ENCODE measurements around the gene ATL3. TPM values are rescaled to one million over a fixed set of nuclear protein-coding genes. Genes with fewer than 3 reads are reported as not detected.

The ATL3 gene
- total and polyA plus RNA-seq, 2 experiments from 2014 or later, result 8.7 to 36.2 TPM

DNA sequence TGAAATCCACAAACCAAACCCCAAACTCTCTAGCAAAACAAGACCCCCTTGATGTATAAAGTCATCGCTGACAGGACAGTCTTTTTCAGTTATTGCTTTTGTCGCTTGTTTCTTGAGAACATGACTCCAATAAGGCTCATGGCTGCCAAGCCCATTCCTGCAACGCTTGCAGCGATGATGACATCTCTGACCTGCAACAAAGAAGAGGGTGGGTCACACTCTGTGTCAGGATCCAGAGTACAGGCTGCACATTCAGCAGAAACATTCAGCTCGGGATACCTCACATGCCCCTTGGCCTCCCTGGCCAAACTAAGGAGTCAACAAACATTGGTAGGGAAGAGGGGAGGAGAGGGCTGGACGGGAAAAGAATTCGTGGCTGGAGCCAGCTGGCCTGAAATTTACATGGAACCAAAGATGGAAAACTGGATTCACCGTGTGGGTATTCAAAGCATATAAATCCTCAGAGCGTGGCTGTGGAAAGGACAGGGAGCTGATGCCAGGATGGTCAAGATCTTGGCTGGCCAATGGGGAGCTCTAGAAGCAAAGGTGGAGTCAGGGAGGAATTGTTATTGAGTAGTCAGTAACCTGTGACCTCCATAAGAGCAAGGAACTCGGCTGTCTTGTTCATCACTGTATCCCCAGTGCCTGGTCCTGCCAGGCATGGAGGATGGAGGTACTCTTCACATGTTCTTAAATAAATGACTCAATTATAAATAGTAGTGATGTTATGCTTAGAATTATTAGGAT is 96.1 kb downstream of the ATL3 start:
- TF ChIP-seq EZH2phosphoT487 (IDR thresholded peaks at IDR 0.05; ENCODE audit: low read depth, severe bottlenecking, unreplicated experiment), result no peak
- no peak for TF ChIP-seq EZH2 (IDR thresholded peaks at IDR 0.05; ENCODE audit: borderline replicate concordance)
- TF ChIP-seq, protein P1, sequence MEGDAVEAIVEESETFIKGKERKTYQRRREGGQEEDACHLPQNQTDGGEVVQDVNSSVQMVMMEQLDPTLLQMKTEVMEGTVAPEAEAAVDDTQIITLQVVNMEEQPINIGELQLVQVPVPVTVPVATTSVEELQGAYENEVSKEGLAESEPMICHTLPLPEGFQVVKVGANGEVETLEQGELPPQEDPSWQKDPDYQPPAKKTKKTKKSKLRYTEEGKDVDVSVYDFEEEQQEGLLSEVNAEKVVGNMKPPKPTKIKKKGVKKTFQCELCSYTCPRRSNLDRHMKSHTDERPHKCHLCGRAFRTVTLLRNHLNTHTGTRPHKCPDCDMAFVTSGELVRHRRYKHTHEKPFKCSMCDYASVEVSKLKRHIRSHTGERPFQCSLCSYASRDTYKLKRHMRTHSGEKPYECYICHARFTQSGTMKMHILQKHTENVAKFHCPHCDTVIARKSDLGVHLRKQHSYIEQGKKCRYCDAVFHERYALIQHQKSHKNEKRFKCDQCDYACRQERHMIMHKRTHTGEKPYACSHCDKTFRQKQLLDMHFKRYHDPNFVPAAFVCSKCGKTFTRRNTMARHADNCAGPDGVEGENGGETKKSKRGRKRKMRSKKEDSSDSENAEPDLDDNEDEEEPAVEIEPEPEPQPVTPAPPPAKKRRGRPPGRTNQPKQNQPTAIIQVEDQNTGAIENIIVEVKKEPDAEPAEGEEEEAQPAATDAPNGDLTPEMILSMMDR (IDR thresholded peaks at IDR 0.05; ENCODE audit: poor library complexity), result no peak
- Histone ChIP-seq H3K79me2 (no peaks in the 10 kb centered on the region), H4K20me1 (ENCODE audit: insufficient read depth, poor library complexity, severe bottlenecking) (no peaks in the 10 kb centered on the region), H3K27me3 (no peaks in the 10 kb centered on the region), H3K4me3 (no peak overlapping the region), H3K9me3 (ENCODE audit: low read depth) (no peaks in the 10 kb centered on the region), H3K4me2 (peak overlapping the region; percentile 68), H3K9me2 (replicated peaks; ENCODE audit: insufficient read depth) (no peaks in the 10 kb centered on the region), H2AFZ (peak overlapping the region; percentile 49), H3K36me3 (replicated peaks; ENCODE audit: insufficient read depth, low read depth) (no peaks in the 10 kb centered on the region), H3K4me1 (ENCODE audit: insufficient read depth) (peaks cover 18% of the 10 kb centered on the region), H3K27ac (peak overlapping the region; percentile 92)
- DNase-seq (ENCODE audit: low spot score), result peak; percentile 61
- WGBS (ENCODE audit: low lambda C conversion rate, missing lambda C conversion rate), result 67% methylated on average over 10 of the region's 10 CpGs

Small RNA genes lying within 50 kb of the gene (small RNA-seq; reads per million reads assigned to genes)
- gene AP000753.3, result not detected

Other genes starting within 250 kb of the ATL3 start
- gene PLAAT5, start 180.2 kb downstream of the ATL3 start, total RNA-seq, result 0.92 and 1.6 TPM in 2 replicates
- gene PLAAT5, start 180.2 kb downstream of the ATL3 start, polyA plus RNA-seq, result 0.18 and 0.95 TPM in 2 replicates
- gene LGALS12, start 165.3 kb downstream of the ATL3 start, total RNA-seq, result not detected in 2 replicates
- gene LGALS12, start 165.3 kb downstream of the ATL3 start, polyA plus RNA-seq, result not detected in 2 replicates
- 13.7 and 17.5 TPM in 2 replicates for gene PLAAT4, start 134.6 kb downstream of the ATL3 start, total RNA-seq
- gene PLAAT4, start 134.6 kb downstream of the ATL3 start, polyA plus RNA-seq, result 7.9 and 16.0 TPM in 2 replicates
- 0.77 and 1.2 TPM in 2 replicates for gene PLAAT2, start 108.0 kb downstream of the ATL3 start, total RNA-seq
- 1.9 and 3.0 TPM in 2 replicates for gene PLAAT2, start 108.0 kb downstream of the ATL3 start, polyA plus RNA-seq
- 26.9 and 32.4 TPM in 2 replicates for gene PLAAT3, start 56.9 kb downstream of the ATL3 start, total RNA-seq
- 49.6 and 59.9 TPM in 2 replicates for gene PLAAT3, start 56.9 kb downstream of the ATL3 start, polyA plus RNA-seq
- gene RTN3, start 10.1 kb upstream of the ATL3 start, total RNA-seq, result 85.4 and 89.9 TPM in 2 replicates
- 84.0 and 108 TPM in 2 replicates for gene RTN3, start 10.1 kb upstream of the ATL3 start, polyA plus RNA-seq
- 41.8 and 44.1 TPM in 2 replicates for gene ZFTA, start 97.4 kb upstream of the ATL3 start, total RNA-seq
- 12.3 and 14.7 TPM in 2 replicates for gene ZFTA, start 97.4 kb upstream of the ATL3 start, polyA plus RNA-seq
- gene SPINDOC, start 142.1 kb upstream of the ATL3 start, total RNA-seq, result 24.0 and 25.2 TPM in 2 replicates
- gene SPINDOC, start 142.1 kb upstream of the ATL3 start, polyA plus RNA-seq, result 5.4 and 9.9 TPM in 2 replicates
- gene MARK2, start 167.7 kb upstream of the ATL3 start, total RNA-seq, result 22.4 and 24.1 TPM in 2 replicates
- 40.8 and 48.2 TPM in 2 replicates for gene MARK2, start 167.7 kb upstream of the ATL3 start, polyA plus RNA-seq
- gene RCOR2, start 245.8 kb upstream of the ATL3 start, total RNA-seq, result 4.3 and 4.4 TPM in 2 replicates
- gene RCOR2, start 245.8 kb upstream of the ATL3 start, polyA plus RNA-seq, result 3.1 and 3.5 TPM in 2 replicates

Data from hepatocyte (in vitro differentiated cells).